ENCODE results near the gene IGBP1. TPM values are rescaled to one million over a fixed set of nuclear protein-coding genes. Genes with fewer than 3 reads are reported as not detected.
"Not testable (repeated sequence)": the region's sequence is repeated elsewhere in the genome, so short reads cannot be mapped to it uniquely, and the experiment has no call there.

The IGBP1 gene
- total RNA-seq, 1 experiment from 2014 or later, result 43.0 TPM

DNA sequence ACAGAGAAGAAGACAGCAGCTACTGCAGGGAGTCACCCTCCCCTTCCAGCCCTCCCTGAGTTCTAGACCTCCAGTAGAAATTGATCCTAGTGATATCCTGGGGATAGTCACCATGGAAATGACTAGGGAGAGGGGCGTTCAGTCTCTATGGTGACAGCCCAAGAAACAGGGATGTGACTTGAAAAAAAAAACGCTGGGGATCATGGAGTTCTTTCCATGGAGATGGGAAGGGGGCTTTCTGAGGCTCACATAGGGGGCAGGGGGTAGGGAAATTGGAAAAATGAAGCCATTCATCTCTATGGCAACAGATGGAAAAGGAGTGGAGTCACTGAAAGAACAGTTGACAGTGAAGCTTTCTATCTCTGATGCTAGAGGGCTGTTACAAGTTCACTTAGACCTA is 28.0 kb upstream of the IGBP1 start:
- no peaks in the 10 kb centered on the region for H3K36me3 ChIP-seq (ENCODE audit: low read depth, low read length)
- DNase-seq, result no peak
- H3K27ac ChIP-seq (ENCODE audit: low read length), result no peak overlapping the region
- CTCF ChIA-PET, result interaction anchor here (0.7 kb wide), 1 partner anchor 190 kb away, joined by 3 read pairs; no protein-coding TSS in a partner anchor
- no peak overlapping the region for H3K9ac ChIP-seq (ENCODE audit: low read length)
- no TSS peak for BruUV-seq (replicated peaks)
- H3K9me3 ChIP-seq (ENCODE audit: low read length), result no peaks in the 10 kb centered on the region
- H3K79me2 ChIP-seq (ENCODE audit: low read length), result no peaks in the 10 kb centered on the region
- H4K20me1 ChIP-seq (ENCODE audit: low read length), result no peaks in the 10 kb centered on the region
- no peaks in the 10 kb centered on the region for H3K27me3 ChIP-seq (ENCODE audit: low read length)
- no peaks in the 10 kb centered on the region for H3F3A ChIP-seq (ENCODE audit: low read length, unreplicated experiment)
- intact Hi-C loops (cut with micrococcal nuclease), result no loop called here
- POLR2A ChIA-PET (ENCODE audit: unreplicated experiment), result no interaction called here
- no peak overlapping the region for H2AFZ ChIP-seq (ENCODE audit: low read length)
- TF ChIP-seq, protein P1, sequence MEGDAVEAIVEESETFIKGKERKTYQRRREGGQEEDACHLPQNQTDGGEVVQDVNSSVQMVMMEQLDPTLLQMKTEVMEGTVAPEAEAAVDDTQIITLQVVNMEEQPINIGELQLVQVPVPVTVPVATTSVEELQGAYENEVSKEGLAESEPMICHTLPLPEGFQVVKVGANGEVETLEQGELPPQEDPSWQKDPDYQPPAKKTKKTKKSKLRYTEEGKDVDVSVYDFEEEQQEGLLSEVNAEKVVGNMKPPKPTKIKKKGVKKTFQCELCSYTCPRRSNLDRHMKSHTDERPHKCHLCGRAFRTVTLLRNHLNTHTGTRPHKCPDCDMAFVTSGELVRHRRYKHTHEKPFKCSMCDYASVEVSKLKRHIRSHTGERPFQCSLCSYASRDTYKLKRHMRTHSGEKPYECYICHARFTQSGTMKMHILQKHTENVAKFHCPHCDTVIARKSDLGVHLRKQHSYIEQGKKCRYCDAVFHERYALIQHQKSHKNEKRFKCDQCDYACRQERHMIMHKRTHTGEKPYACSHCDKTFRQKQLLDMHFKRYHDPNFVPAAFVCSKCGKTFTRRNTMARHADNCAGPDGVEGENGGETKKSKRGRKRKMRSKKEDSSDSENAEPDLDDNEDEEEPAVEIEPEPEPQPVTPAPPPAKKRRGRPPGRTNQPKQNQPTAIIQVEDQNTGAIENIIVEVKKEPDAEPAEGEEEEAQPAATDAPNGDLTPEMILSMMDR (conservative IDR thresholded peaks at IDR 0.05; ENCODE audit: low read depth, low read length), result no peak
- TF ChIP-seq EZH2 (IDR thresholded peaks at IDR 0.05; ENCODE audit: low read length, unreplicated experiment) (no peak), EZH2phosphoT487 (IDR thresholded peaks at IDR 0.05; ENCODE audit: borderline replicate concordance, low read length) (no peak)
- no peak for ATAC-seq
- no peaks in the 10 kb centered on the region for H3K9me2 ChIP-seq (replicated peaks; ENCODE audit: low read length)
- H3K4me1 ChIP-seq (ENCODE audit: insufficient read depth, low read length), result no peaks in the 10 kb centered on the region
- no peak overlapping the region for H3K4me2 ChIP-seq (ENCODE audit: low read length)
- H3K4me3 ChIP-seq (ENCODE audit: low read length), result no peak overlapping the region

DNA sequence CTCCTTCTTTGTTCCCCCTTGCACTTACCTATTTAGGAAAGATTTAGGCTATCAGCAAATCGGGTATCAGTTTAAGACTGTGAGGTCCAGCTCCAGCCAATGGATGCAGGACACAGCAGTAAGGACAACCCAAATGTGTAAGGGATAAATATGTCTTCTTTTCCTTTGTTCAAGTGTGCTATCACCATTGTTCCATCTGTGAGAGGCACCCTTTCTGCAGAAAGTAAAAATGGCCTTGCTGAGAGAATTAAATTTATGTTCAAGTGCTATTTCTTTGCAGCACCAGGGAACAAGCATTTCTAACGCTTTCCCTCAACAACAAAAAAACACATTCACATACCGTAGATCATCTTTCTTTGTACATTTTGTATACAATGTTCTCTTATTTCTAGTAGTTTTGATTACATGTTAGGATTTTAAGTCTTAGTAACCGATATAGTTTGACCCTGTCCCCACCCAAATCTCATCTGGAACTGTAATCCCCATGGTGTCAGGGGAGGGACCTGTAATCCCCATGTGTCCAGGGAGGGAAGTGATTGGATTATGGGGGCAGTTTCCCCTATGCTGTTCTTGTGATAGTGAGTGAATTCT is 21.7 kb upstream of the IGBP1 start:
- H3K79me2 ChIP-seq (ENCODE audit: low read length); H3K9me3 ChIP-seq (ENCODE audit: low read length); H3K4me1 ChIP-seq (ENCODE audit: insufficient read depth, low read length); ATAC-seq; H3K9ac ChIP-seq (ENCODE audit: low read length); H2AFZ ChIP-seq (ENCODE audit: low read length); H3K27ac ChIP-seq (ENCODE audit: low read length); H3K9me2 ChIP-seq (replicated peaks; ENCODE audit: low read length); H3K4me2 ChIP-seq (ENCODE audit: low read length); intact Hi-C loops (cut with micrococcal nuclease); H3K36me3 ChIP-seq (ENCODE audit: low read depth, low read length); CTCF ChIA-PET; H3K27me3 ChIP-seq (ENCODE audit: low read length); BruUV-seq (replicated peaks); POLR2A ChIA-PET (ENCODE audit: unreplicated experiment); H3F3A ChIP-seq (ENCODE audit: low read length, unreplicated experiment); H3K4me3 ChIP-seq (ENCODE audit: low read length); H4K20me1 ChIP-seq (ENCODE audit: low read length); DNase-seq: not testable (repeated sequence)

DNA sequence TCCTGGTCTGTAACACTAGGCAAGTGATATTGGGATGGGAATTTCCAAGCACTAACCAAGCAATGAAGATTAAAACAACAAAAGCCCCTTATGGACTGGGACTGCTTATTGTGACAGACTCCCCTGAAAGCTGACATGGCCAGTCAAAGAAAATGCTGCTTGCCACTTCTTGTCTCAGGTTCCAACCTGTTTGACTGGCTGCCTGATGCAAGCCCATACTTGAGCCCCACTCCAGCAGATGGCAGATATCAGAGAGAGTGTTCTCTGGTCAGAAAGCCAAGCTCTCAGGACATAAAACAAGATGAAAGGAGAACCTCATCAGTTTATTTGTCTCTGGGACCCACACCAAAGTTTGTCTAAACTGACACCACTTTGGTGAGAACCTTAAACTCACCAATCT is 15.5 kb upstream of the IGBP1 start:
- no peaks in the 10 kb centered on the region for H3F3A ChIP-seq (ENCODE audit: low read length, unreplicated experiment)
- ChIA-PET POLR2A (ENCODE audit: unreplicated experiment) (no interaction called here), CTCF (no interaction called here)
- no peak overlapping the region for H2AFZ ChIP-seq (ENCODE audit: low read length)
- no peak overlapping the region for H3K9ac ChIP-seq (ENCODE audit: low read length)
- H3K9me2 ChIP-seq (replicated peaks; ENCODE audit: low read length), result no peaks in the 10 kb centered on the region
- no peaks in the 10 kb centered on the region; the same call in 1 of the 2 replicates for H3K27me3 ChIP-seq (ENCODE audit: low read length)
- no TSS peak for BruUV-seq (replicated peaks)
- no peaks in the 10 kb centered on the region for H3K4me1 ChIP-seq (ENCODE audit: insufficient read depth, low read length)
- no peak for DNase-seq
- H3K79me2 ChIP-seq (ENCODE audit: low read length), result no peaks in the 10 kb centered on the region
- ATAC-seq, result no peak
- H4K20me1 ChIP-seq (ENCODE audit: low read length), result no peaks in the 10 kb centered on the region
- H3K27ac ChIP-seq (ENCODE audit: low read length), result no peak overlapping the region
- no peak overlapping the region for H3K4me2 ChIP-seq (ENCODE audit: low read length)
- TF ChIP-seq EZH2phosphoT487 (IDR thresholded peaks at IDR 0.05; ENCODE audit: borderline replicate concordance, low read length), result no peak
- TF ChIP-seq, protein P1 (conservative IDR thresholded peaks at IDR 0.05; ENCODE audit: low read depth, low read length), result no peak
- no peak for TF ChIP-seq EZH2 (IDR thresholded peaks at IDR 0.05; ENCODE audit: low read length, unreplicated experiment)
- H3K36me3 ChIP-seq (ENCODE audit: low read depth, low read length), result no peaks in the 10 kb centered on the region
- intact Hi-C loops (cut with micrococcal nuclease), result no loop called here
- no peaks in the 10 kb centered on the region for H3K9me3 ChIP-seq (ENCODE audit: low read length)
- no peak overlapping the region for H3K4me3 ChIP-seq (ENCODE audit: low read length)

DNA sequence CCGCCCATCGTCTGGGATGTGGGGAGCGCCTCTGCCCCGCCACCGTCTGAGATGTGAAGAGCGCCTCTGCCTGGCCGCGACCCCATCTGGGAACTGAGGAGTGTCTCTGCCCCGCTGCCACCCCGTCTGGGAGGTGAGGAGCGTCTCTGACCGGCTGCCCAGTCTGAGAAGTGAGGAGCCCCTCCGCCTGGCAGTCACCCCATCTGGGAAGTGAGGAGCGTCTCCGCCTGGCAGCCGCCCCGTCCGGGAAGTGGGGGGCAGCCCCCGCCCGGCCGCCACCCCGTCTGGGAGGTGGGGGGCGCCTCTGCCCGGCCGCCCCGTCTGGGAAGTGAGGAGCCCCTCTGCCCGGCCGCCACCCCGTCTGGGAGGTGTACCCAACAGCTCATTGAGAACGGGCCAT is 10.2 kb upstream of the IGBP1 start:
- DNase-seq; H3F3A ChIP-seq (ENCODE audit: low read length, unreplicated experiment); ATAC-seq; intact Hi-C loops (cut with micrococcal nuclease); H3K36me3 ChIP-seq (ENCODE audit: low read depth, low read length); POLR2A ChIA-PET (ENCODE audit: unreplicated experiment); H3K9me2 ChIP-seq (replicated peaks; ENCODE audit: low read length); H3K9ac ChIP-seq (ENCODE audit: low read length); H3K9me3 ChIP-seq (ENCODE audit: low read length); CTCF ChIA-PET; H3K79me2 ChIP-seq (ENCODE audit: low read length); BruUV-seq (replicated peaks); H2AFZ ChIP-seq (ENCODE audit: low read length); H3K4me3 ChIP-seq (ENCODE audit: low read length); H3K27me3 ChIP-seq (ENCODE audit: low read length); H3K27ac ChIP-seq (ENCODE audit: low read length); H4K20me1 ChIP-seq (ENCODE audit: low read length); H3K4me2 ChIP-seq (ENCODE audit: low read length); H3K4me1 ChIP-seq (ENCODE audit: insufficient read depth, low read length): not testable (repeated sequence)

Measured in PC-3 (cell line).